ENCODE results near the gene PRC1.

DNA sequence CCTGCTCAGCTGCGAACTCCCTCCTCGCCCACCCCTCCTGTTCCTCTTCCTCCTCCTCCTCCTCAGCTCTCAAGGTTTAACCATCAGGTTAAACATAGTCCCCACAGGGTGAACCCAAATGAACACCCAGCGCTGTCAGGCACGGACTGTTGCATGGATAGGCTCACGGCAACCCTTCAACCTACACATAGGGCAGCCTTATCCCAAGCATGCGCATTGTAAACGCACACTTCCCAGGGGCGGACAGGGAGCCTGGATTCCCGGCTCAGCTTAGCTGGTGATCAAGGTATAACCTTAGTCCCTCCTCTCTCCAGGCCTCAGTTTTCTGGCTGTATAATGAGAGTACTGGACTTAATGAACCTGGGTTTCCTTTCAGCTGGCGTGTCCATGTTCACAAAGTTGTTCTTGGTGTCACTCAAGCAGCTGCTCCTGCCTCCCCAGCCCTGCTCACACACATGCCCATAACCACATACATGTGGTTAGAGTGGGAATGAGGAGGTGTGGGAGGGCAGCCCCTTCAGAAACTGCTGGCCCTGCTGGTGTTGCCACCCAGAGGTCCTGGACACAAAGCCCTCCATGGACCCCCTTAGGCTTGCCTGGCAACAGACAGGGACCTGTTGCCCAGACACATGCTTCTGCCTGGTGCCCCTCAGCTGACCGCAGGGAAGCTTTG, 49.0 kb upstream of the PRC1 start:
- TF ChIP-seq POLR2AphosphoS5 (IDR thresholded peaks at IDR 0.05; ENCODE audit: low read depth, low read length) (no peak), POLR2A (IDR thresholded peaks at IDR 0.05; ENCODE audit: low read depth, low read length) (no peak)
